ENCODE measurements around the gene CHTF8.

- no peak for TF ChIP-seq CTCF (IDR thresholded peaks at IDR 0.05)
- no peak for TF ChIP-seq POLR2AphosphoS5 (IDR thresholded peaks at IDR 0.05; ENCODE audit: low read depth, low read length)
- TF ChIP-seq USF1 (IDR thresholded peaks at IDR 0.05; ENCODE audit: borderline replicate concordance, low read depth) = no peak
- TF ChIP-seq USF2 (IDR thresholded peaks at IDR 0.05; ENCODE audit: borderline replicate concordance, low read depth, low read length) = no peak
- no peak for TF ChIP-seq MAX (IDR thresholded peaks at IDR 0.05; ENCODE audit: low read depth)
- TF ChIP-seq EZH2phosphoT487 (IDR thresholded peaks at IDR 0.05; ENCODE audit: borderline replicate concordance, low read depth) = no peak
- no peak for TF ChIP-seq SMC3 (IDR thresholded peaks at IDR 0.05; ENCODE audit: low read depth, low read length)
Observed at GRCh38 chr16:69176033-69176800, 43.8 kb upstream of the CHTF8 start.

All from SK-N-SH (cell line).